ENCODE measurements around the gene SCNN1B.

The SCNN1B gene

GRCh38 chr16:23316634-23317265, 14.6 kb downstream of the SCNN1B start:
- Histone ChIP-seq H3K4me1 (ENCODE audit: control insufficient read depth, insufficient read depth, low read length) (no peaks in the 10 kb centered on the region), H3K27ac (ENCODE audit: low read depth, low read length) (no peak overlapping the region), H3K36me3 (ENCODE audit: control insufficient read depth, insufficient read depth, low read length) (no peaks in the 10 kb centered on the region), H3K4me3 (ENCODE audit: low read length) (no peak overlapping the region), H3K27me3 (ENCODE audit: control insufficient read depth, insufficient read depth, low read length) (no peaks in the 10 kb centered on the region), H3K9ac (ENCODE audit: low read length) (no peak overlapping the region)

DNA sequence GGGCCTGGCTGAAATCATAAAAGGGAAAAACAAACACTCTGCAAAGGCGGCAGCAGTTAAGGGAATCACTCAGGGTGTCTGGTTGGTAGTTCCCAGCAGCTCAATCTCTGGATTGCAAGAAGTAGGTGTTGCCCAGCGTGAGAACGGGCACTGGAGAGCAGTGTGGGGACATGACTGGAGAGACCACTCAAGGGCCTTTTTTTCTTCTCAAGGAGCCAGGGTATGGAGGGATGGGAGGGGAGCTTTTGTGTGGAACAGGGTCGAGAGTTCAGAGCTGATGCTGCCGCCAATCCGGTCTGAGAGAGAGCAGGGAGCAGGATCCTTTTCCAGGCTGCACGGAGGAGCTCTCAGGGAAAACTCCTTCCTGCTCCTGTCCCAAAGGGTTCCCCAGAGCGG, 15.2 kb downstream of the SCNN1B start:
- H3K4me1 ChIP-seq (ENCODE audit: control insufficient read depth, insufficient read depth, low read length), result no peaks in the 10 kb centered on the region
- no peak overlapping the region for H3K9ac ChIP-seq (ENCODE audit: low read length)
- no peaks in the 10 kb centered on the region for H3K27me3 ChIP-seq (ENCODE audit: control insufficient read depth, insufficient read depth, low read length)
- no peak overlapping the region for H3K27ac ChIP-seq (ENCODE audit: low read depth, low read length)
- no peak overlapping the region for H3K4me3 ChIP-seq (ENCODE audit: low read length)
- H3K36me3 ChIP-seq (ENCODE audit: control insufficient read depth, insufficient read depth, low read length), result no peaks in the 10 kb centered on the region

DNA sequence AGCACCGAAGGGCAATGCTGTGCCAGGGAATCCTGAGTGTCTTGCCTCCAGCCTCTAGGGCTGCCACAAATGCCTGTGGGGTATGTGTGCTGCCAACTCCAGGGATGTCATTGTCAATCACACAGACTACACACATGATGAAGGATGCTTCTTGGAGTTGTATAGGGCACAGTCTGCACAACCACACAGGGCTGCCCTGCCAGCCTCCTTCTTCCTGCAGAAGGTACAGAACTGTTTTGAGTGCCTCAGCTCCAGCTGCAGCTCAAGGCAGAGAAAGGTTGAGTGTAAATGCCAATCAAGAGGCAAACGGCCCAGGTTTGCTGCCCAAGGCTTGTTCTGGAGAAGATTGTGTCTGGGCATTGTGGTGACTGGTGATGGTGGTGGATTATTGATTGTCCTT, 15.6 kb downstream of the SCNN1B start:
- no peaks in the 10 kb centered on the region for H3K27me3 ChIP-seq (ENCODE audit: control insufficient read depth, insufficient read depth, low read length)
- no peak overlapping the region for H3K27ac ChIP-seq (ENCODE audit: low read depth, low read length)
- no peak overlapping the region for H3K9ac ChIP-seq (ENCODE audit: low read length)
- H3K36me3 ChIP-seq (ENCODE audit: control insufficient read depth, insufficient read depth, low read length), result no peaks in the 10 kb centered on the region
- H3K4me3 ChIP-seq (ENCODE audit: low read length), result no peak overlapping the region
- H3K4me1 ChIP-seq (ENCODE audit: control insufficient read depth, insufficient read depth, low read length), result no peaks in the 10 kb centered on the region

GRCh38 chr16:23318639-23319038, 16.5 kb downstream of the SCNN1B start:
- H3K36me3 ChIP-seq (ENCODE audit: control insufficient read depth, insufficient read depth, low read length), result no peaks in the 10 kb centered on the region
- H3K27ac ChIP-seq (ENCODE audit: low read depth, low read length), result no peak overlapping the region
- H3K9ac ChIP-seq (ENCODE audit: low read length), result no peak overlapping the region
- H3K4me3 ChIP-seq (ENCODE audit: low read length), result no peak overlapping the region
- H3K4me1 ChIP-seq (ENCODE audit: control insufficient read depth, insufficient read depth, low read length), result no peaks in the 10 kb centered on the region
- no peaks in the 10 kb centered on the region for H3K27me3 ChIP-seq (ENCODE audit: control insufficient read depth, insufficient read depth, low read length)

GRCh38 chr16:23319861-23320615, 17.9 kb downstream of the SCNN1B start:
- H3K4me3 ChIP-seq (ENCODE audit: low read length), result no peak overlapping the region
- H3K36me3 ChIP-seq (ENCODE audit: control insufficient read depth, insufficient read depth, low read length), result no peaks in the 10 kb centered on the region
- no peak overlapping the region for H3K9ac ChIP-seq (ENCODE audit: low read length)
- no peak overlapping the region for H3K27ac ChIP-seq (ENCODE audit: low read depth, low read length)
- no peaks in the 10 kb centered on the region for H3K27me3 ChIP-seq (ENCODE audit: control insufficient read depth, insufficient read depth, low read length)
- H3K4me1 ChIP-seq (ENCODE audit: control insufficient read depth, insufficient read depth, low read length), result no peaks in the 10 kb centered on the region

- Histone ChIP-seq H3K27ac (ENCODE audit: low read depth, low read length) (no peak overlapping the region), H3K36me3 (ENCODE audit: control insufficient read depth, insufficient read depth, low read length) (no peaks in the 10 kb centered on the region), H3K4me1 (ENCODE audit: control insufficient read depth, insufficient read depth, low read length) (no peaks in the 10 kb centered on the region), H3K27me3 (ENCODE audit: control insufficient read depth, insufficient read depth, low read length) (no peaks in the 10 kb centered on the region), H3K9ac (ENCODE audit: low read length) (no peak overlapping the region), H3K4me3 (ENCODE audit: low read length) (no peak overlapping the region)
Observed at GRCh38 chr16:23320693-23321092, 18.6 kb downstream of the SCNN1B start.

DNA sequence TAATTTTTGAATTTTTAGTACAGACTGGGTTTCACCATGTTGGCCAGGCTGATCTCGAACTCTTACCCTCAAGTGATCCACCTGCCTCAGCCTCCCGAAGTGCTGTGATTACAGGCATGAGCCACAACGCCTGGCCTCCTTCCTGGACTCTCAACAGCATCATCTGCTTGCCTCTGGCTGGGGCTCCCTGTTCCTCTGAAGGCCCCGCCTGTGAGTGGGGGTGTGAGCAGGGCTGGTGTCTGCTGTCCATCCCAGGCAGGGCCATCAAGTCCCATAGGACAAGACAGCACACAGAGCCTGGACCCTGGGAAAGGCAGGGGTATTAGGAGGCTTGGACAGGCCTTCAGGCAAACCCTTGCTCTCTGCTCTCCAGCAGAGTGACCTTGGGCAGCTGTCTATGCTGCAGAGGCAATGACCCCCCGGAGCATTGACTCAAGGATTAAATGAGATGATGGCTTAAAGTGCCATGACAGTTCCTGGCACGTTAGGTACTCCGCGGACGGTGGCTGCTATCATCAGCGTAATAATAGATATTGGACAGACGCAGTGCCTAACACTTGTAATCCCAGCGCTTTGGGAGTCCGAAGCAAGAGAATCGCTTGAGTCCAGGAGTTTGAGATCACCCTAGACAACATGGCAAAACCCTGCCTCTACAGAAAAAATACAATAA, 19.2 kb downstream of the SCNN1B start:
- Histone ChIP-seq H3K4me3 (ENCODE audit: low read length) (no peak overlapping the region), H3K27me3 (ENCODE audit: control insufficient read depth, insufficient read depth, low read length) (no peaks in the 10 kb centered on the region), H3K36me3 (ENCODE audit: control insufficient read depth, insufficient read depth, low read length) (no peaks in the 10 kb centered on the region), H3K9ac (ENCODE audit: low read length) (no peak overlapping the region), H3K27ac (ENCODE audit: low read depth, low read length) (no peak overlapping the region), H3K4me1 (ENCODE audit: control insufficient read depth, insufficient read depth, low read length) (no peaks in the 10 kb centered on the region)

- no peak overlapping the region for H3K27ac ChIP-seq (ENCODE audit: low read depth, low read length)
- H3K27me3 ChIP-seq (ENCODE audit: control insufficient read depth, insufficient read depth, low read length), result no peaks in the 10 kb centered on the region
- H3K4me3 ChIP-seq (ENCODE audit: low read length), result no peak overlapping the region
- H3K9ac ChIP-seq (ENCODE audit: low read length), result no peak overlapping the region
- no peaks in the 10 kb centered on the region for H3K4me1 ChIP-seq (ENCODE audit: control insufficient read depth, insufficient read depth, low read length)
- no peaks in the 10 kb centered on the region for H3K36me3 ChIP-seq (ENCODE audit: control insufficient read depth, insufficient read depth, low read length)
Observed at GRCh38 chr16:23323224-23324030, 21.3 kb downstream of the SCNN1B start.

GRCh38 chr16:23324727-23325126, 22.6 kb downstream of the SCNN1B start:
- no peak overlapping the region for H3K9ac ChIP-seq (ENCODE audit: low read length)
- no peaks in the 10 kb centered on the region for H3K4me1 ChIP-seq (ENCODE audit: control insufficient read depth, insufficient read depth, low read length)
- H3K4me3 ChIP-seq (ENCODE audit: low read length), result no peak overlapping the region
- H3K36me3 ChIP-seq (ENCODE audit: control insufficient read depth, insufficient read depth, low read length), result no peaks in the 10 kb centered on the region
- H3K27ac ChIP-seq (ENCODE audit: low read depth, low read length), result no peak overlapping the region
- no peaks in the 10 kb centered on the region for H3K27me3 ChIP-seq (ENCODE audit: control insufficient read depth, insufficient read depth, low read length)

GRCh38 chr16:23327836-23328235, 25.7 kb downstream of the SCNN1B start:
- H3K4me3 ChIP-seq (ENCODE audit: low read length), result no peak overlapping the region
- no peak overlapping the region for H3K27ac ChIP-seq (ENCODE audit: low read depth, low read length)
- H3K4me1 ChIP-seq (ENCODE audit: control insufficient read depth, insufficient read depth, low read length), result no peaks in the 10 kb centered on the region
- H3K27me3 ChIP-seq (ENCODE audit: control insufficient read depth, insufficient read depth, low read length), result no peaks in the 10 kb centered on the region
- no peaks in the 10 kb centered on the region for H3K36me3 ChIP-seq (ENCODE audit: control insufficient read depth, insufficient read depth, low read length)
- H3K9ac ChIP-seq (ENCODE audit: low read length), result no peak overlapping the region

- Histone ChIP-seq H3K4me3 (ENCODE audit: low read length) (no peak overlapping the region), H3K27me3 (ENCODE audit: control insufficient read depth, insufficient read depth, low read length) (no peaks in the 10 kb centered on the region), H3K4me1 (ENCODE audit: control insufficient read depth, insufficient read depth, low read length) (no peaks in the 10 kb centered on the region), H3K9ac (ENCODE audit: low read length) (no peak overlapping the region), H3K27ac (ENCODE audit: low read depth, low read length) (no peak overlapping the region), H3K36me3 (ENCODE audit: control insufficient read depth, insufficient read depth, low read length) (no peaks in the 10 kb centered on the region)
Observed at GRCh38 chr16:23330161-23330560, 28.1 kb downstream of the SCNN1B start.

DNA sequence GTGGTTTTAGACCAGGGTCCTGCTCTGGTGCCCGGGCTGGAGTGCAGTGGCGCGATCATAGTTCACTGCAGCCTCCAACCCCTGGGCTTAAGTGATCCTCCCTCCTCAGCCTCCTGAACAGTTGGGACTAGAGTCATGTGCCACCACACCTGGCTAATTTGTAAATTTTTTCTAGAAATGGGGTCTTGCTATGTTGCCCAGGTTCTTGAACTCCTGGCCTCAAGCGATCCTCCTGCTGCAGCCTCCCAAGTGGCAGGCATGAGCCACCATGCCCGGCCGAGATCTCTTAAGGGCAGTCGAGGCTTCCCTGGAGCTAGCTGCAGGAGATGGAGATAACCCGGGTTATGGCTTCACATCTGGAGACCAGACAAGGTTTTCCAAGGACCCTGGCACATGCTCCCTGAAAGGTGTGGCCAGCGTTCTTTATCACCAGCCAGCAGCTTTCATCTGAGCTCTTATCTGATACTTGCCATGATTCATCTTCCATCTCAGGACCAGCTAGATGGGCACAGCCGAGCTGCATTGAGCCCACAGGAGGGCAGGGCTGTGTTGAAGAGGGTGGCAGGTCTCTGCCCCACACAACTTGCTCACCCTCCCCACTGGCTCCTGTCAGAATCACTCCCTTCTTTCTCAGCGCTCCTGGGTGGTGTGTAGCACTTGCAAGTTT, 28.6 kb downstream of the SCNN1B start:
- no peaks in the 10 kb centered on the region for H3K27me3 ChIP-seq (ENCODE audit: control insufficient read depth, insufficient read depth, low read length)
- no peaks in the 10 kb centered on the region for H3K4me1 ChIP-seq (ENCODE audit: control insufficient read depth, insufficient read depth, low read length)
- no peak overlapping the region for H3K9ac ChIP-seq (ENCODE audit: low read length)
- no peak overlapping the region for H3K27ac ChIP-seq (ENCODE audit: low read depth, low read length)
- H3K4me3 ChIP-seq (ENCODE audit: low read length), result no peak overlapping the region
- no peaks in the 10 kb centered on the region for H3K36me3 ChIP-seq (ENCODE audit: control insufficient read depth, insufficient read depth, low read length)

Measured in rectal smooth muscle tissue (tissue), 1 donor.